NCI-H774 (cell line): ENCODE measurements around the gene KLHL36.

ENCODE experiments used
- DNase-seq: peaks from one replicate; lab custom pipeline; 2025; lab: John Stamatoyannopoulos, UW

KLHL36 gene

DNA sequence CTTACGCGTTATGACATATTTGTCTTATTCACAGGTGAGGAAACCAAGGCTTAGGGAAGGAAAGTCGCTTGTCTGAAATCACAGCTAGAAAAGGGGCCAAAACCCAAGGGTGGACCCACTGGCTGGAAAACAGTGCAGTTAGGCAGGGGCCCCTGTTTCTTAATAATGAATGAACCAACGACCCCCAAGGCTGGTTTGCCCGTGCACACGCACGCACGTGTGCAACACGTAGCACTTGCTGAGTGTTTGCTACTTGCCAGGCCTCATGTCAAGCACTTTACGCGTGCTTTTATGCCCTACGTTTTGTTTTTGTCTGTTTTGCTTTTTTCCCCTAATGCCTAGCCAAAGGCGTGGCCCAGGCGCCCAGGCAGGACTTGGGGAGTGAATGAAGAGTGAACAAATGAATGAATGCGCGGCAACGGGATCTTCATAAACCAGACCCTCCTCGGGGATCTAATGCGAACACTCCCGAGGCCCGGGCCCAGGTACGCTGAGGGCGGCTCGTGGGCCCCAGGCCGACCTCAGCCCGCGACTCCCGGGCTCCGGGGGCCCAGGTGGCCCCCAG lies 50.9 kb downstream of the KLHL36 start:
- DNase-seq, result no peak

DNA sequence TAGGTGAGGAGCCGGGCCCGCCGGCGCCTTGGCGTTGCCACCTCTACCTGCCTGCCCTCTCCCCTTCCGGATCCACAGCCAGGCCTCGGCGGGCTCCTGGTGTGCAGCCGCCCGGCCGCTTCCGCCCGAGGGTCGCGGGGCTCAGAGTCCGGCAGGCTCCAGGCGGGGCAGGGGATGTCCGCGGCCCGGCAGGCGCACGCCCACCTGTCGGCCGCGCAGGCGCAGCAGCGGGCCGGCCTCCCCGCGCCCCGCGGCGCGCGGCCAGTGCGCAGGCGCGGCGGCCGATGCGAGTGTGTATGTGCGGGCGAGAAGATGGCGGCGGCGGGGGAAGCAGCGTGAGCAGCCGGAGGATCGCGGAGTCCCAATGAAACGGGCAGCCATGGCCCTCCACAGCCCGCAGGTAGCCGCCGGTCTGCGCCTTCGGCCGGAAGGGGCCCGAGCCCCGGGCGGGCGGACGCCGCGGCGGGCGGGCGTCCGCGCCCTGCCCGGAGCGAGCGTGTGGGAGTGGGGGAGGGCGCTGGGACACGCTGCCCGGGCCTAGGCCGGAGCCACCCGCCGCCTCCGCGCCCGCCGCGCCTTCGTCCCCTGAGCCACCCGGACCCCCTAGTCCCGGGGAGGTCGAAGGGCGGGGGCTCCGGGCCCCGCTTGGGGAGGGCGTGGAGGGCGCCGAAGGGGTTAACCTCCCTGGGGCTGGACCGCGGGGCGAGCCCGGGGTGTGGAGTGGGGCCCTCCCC lies 51.6 kb downstream of the KLHL36 start, which contains the start of gene USP10:
TSS of gene USP10 (plus strand) at position 289 of the 734 bp plus-strand sequence. CDS start at position 380, 91 bp downstream.
- DNase-seq, result peak; percentile 38

DNA sequence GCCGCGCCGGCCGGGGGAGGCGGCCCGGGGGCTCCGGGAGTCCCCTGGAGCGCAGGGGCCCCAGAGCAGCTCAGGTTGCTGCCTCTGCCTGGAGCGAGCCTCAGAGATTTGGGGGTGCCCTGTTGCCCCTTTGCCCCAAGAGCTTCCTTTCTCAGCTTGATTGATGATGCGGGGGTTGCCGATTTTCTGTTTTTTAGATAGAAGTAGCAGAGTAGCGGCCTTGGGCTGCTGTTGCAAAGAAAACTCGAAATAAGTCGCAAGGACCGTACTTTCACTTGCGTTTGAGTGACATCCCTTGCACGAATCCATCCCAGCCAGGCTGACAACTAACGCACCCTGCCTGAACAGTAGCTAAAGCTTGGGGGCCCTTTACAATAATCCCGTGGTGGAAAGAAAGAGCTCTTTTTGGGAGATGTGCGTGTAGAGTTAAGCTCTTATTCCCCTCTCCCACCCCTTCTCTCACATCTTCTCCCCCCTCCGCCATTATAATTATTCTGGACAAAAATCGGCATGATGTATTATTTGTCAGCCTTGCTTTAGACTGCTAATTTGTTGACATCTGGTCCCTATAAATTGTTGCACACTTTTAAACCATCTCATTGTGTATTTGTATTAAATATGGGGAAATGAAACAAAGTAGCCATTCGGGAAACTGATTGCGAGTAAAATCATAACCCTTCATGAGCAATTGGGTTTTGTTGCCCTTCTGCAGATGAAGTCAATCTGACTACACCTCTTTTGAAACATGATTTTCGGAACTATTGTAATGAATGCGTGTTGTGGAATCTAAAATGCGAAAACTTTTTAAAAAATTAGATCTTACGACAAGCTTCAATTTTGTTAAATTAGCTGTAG lies 52.4 kb downstream of the KLHL36 start:
- no peak for DNase-seq

DNA sequence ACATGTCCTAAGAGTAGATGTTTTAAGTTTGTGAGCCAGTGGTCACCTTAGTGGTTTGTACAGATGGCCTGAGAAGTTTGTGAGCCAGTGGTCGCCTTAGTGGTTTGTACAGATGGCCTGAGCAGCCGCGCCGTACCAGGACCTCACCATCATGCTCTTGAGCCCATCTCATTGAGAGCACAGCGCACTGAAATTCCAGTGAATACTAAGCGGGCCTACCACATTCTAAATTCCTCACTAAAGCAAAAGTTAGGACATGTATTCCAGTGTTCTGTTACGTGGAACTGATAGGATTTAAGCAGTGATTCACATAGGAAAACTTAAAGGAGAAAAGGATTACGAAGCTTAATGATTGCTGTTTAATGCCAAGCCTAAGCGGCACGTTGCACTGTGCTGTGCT lies 55.4 kb downstream of the KLHL36 start:
- DNase-seq, result no peak

DNA sequence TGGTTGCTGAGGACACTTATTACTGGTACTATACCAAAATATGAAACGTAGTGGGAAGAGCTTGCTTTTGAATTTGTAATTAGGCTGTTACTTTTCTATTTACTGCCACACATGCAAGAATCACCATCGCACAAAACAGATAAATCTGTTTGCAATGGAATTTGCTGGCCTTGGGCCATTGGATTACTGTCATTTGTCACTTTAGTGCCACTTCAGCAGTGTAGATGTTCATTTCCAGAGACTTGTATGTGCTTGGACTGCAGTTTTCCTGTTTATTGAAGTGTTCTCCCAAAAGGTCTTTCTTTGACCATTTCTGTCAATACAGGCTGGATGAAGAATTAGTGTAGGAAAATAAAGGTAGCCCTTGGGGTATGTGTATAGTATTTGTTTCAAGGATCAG lies 55.9 kb downstream of the KLHL36 start:
- no peak for DNase-seq

DNA sequence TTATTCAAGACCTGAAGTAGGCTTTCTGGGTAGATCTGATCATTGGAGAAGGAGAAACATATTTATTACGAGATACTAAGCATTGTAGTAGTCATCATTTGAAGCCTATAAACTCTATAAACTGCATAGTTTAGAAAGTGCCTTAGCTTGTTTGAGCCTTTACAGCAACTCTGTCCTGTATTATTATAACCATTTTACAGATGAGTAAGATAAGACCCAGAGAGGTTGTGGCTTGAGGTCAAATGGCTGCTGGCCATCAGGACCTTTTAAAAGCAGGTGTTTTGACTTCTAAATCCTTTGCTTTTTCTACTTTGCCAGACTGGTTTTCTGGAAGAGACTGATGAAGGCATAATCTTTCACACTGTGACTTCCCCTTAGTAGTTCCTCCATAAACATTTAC lies 58.5 kb downstream of the KLHL36 start:
- no peak for DNase-seq

DNA sequence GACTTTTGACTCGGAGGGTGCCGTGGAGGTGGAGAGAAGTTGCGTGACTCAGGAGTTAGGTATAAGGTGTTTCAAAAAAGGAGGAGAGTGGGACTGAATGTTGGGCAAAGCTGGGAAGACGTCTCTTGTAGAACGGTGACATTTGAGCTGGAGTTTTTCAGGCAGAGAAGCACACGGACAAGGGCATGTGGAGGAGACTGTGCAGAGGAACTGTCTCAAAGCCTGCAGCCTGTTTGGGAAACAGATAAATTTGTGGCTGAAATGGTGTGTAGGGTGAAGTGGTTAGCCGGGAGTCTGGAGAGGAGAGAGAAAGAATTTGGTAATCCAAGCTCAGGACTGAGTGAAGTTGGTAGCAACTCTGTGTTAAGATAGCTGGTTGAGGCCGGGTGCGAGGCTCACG lies 61.3 kb downstream of the KLHL36 start:
- no peak for DNase-seq

DNA sequence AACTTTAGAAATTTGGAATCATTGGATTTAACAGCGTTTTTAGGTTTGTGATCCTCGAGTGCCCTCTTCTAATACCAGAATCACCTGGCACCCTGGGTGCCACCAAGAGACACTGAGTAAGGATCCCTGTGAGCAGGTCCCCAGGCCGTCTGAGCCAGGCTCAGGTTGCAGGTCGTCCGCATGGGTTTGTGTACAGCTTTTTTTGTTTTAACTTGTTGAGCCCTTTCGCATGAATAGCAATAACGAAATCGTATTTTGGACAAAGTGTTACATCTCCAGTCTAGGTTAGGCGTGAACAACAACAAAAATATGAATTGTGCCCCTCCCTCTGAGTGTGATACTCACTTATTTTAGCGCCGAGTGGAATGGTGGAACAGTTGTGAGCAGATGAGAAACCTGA lies 62.4 kb downstream of the KLHL36 start:
- no peak for DNase-seq
